Endothelial cell (in vitro differentiated cells): ENCODE data around the gene GDPD5. TPM values are rescaled to one million over a fixed set of nuclear protein-coding genes. Genes with fewer than 3 reads are reported as not detected.

Source experiments
- DNase-seq: peaks from one replicate; pipeline ENCODE4 v3.0.0; 2021; ENCODE audit warnings: low spot score
- H3K27ac Mint-ChIP-seq: one replicate; pipeline ENCODE4 v1.8.0; 2021; ENCODE audit warnings: mixed read lengths, inconsistent platforms; ENCODE audit not compliant: unreplicated experiment
- H3K27me3 Mint-ChIP-seq: one replicate; pipeline ENCODE4 v1.8.0; 2021; ENCODE audit warnings: mild to moderate bottlenecking, moderate library complexity, mixed read lengths, inconsistent platforms; ENCODE audit not compliant: unreplicated experiment
- H3K36me3 Mint-ChIP-seq: one replicate; pipeline ENCODE4 v1.8.0; 2021; ENCODE audit warnings: mild to moderate bottlenecking, low read depth, mixed read lengths, inconsistent platforms; ENCODE audit not compliant: unreplicated experiment
- H3K4me1 Mint-ChIP-seq: one replicate; pipeline ENCODE4 v1.8.0; 2021; ENCODE audit warnings: mild to moderate bottlenecking, mixed read lengths, inconsistent platforms; ENCODE audit not compliant: unreplicated experiment
- H3K4me3 Mint-ChIP-seq: one replicate; pipeline ENCODE4 v1.8.0; 2021; ENCODE audit warnings: mild to moderate bottlenecking, mixed read lengths, inconsistent platforms; ENCODE audit not compliant: unreplicated experiment
- H3K9me3 Mint-ChIP-seq: one replicate; pipeline ENCODE4 v1.8.0; 2021; ENCODE audit warnings: mixed read lengths, inconsistent platforms; ENCODE audit not compliant: unreplicated experiment
- CTCF ChIP-seq: fragments of 200-600 bp; sonication (generic); IDR thresholded peaks from one replicate; pipeline ENCODE4 v1.5.0; 2021; ENCODE audit warnings: antibody characterized with exemption; ENCODE audit not compliant: unreplicated experiment
- total RNA-seq: library from RNA; stranded (reverse); fragmentation: NEBNext Ultra II Directional; extraction: Animal tissue kit (Norgen Biotek cat#: 25700); gene quantifications from one replicate; pipeline ENCODE4 v1.2.1, GENCODE V29; 2021; ENCODE audit not compliant: unreplicated experiment

Gene GDPD5
- total RNA-seq, 1 donor from 2014 or later: 674 TPM

GRCh38 chr11:75467881-75468280, 57.9 kb downstream of the GDPD5 start:
- Mint-ChIP-seq H3K27me3 (peaks cover 36% of the 10 kb centered on the region), H3K36me3 (peaks cover 54% of the 10 kb centered on the region), H3K9me3 (no peaks in the 10 kb centered on the region), H3K4me3 (peak overlapping the region; percentile 56), H3K4me1 (peaks cover 86% of the 10 kb centered on the region), H3K27ac (peak overlapping the region; percentile 84)
- no peak for TF ChIP-seq CTCF
- no peak for DNase-seq

GRCh38 chr11:75467311-75467710, 58.4 kb downstream of the GDPD5 start:
- Mint-ChIP-seq H3K27me3 (peaks cover 36% of the 10 kb centered on the region), H3K4me3 (peak overlapping the region; percentile 78), H3K27ac (peak overlapping the region; percentile 95), H3K36me3 (peaks cover 51% of the 10 kb centered on the region), H3K4me1 (peaks cover 85% of the 10 kb centered on the region), H3K9me3 (no peaks in the 10 kb centered on the region)
- DNase-seq: no peak
- TF ChIP-seq CTCF: no peak

GRCh38 chr11:75465701-75466531, 59.8 kb downstream of the GDPD5 start:
- Mint-ChIP-seq H3K9me3 (no peaks in the 10 kb centered on the region), H3K27ac (peak overlapping the region; percentile 98), H3K4me1 (peaks cover 87% of the 10 kb centered on the region), H3K4me3 (peak overlapping the region; percentile 42), H3K27me3 (peaks cover 36% of the 10 kb centered on the region), H3K36me3 (peaks cover 58% of the 10 kb centered on the region)
- peak; percentile 63 for DNase-seq
- TF ChIP-seq CTCF: no peak

GRCh38 chr11:75463106-75463774, 62.5 kb downstream of the GDPD5 start:
- H3K4me3 Mint-ChIP-seq: peak overlapping the region; percentile 81
- H3K36me3 Mint-ChIP-seq: peaks cover 59% of the 10 kb centered on the region
- no peaks in the 10 kb centered on the region for H3K9me3 Mint-ChIP-seq
- peaks cover 31% of the 10 kb centered on the region for H3K27me3 Mint-ChIP-seq
- peak; percentile 50 for DNase-seq
- peak overlapping the region; percentile 98 for H3K27ac Mint-ChIP-seq
- TF ChIP-seq CTCF: no peak
- peaks cover 73% of the 10 kb centered on the region for H3K4me1 Mint-ChIP-seq
